ENCODE measurements around the gene KLRC2. TPM values are rescaled to one million over a fixed set of nuclear protein-coding genes. Genes with fewer than 3 reads are reported as not detected.
"Not testable (repeated sequence)": the region's sequence is repeated elsewhere in the genome, so short reads cannot be mapped to it uniquely, and the experiment has no call there.

KLRC2 gene
- total and polyA plus RNA-seq, 9 donors = 0.13 to 0.68 (median 0.38) TPM; not detected in 5

DNA sequence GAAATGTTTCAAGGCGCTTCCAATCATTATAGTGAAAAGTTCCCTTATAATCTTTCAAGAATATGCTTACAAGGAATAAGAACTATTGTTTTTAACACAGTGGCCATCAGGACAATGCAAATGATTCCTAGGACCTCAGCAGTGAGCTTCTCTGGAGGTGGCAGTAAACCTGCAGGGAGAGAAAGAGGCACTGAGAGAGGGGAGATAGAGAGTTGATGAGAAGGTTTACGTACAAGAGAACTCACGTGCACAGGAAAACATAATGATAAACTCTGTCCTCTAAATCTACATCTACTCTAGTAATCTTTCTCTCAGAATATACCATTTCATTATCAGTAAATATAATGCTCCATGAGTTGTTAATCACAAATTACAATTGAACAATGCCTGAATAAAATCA, 27.0 kb downstream of the KLRC2 start:
- H3K27me3 ChIP-seq (ENCODE audit: control insufficient read depth, insufficient read depth, low read length) = no peaks in the 10 kb centered on the region
- no peaks in the 10 kb centered on the region for H3K36me3 ChIP-seq (ENCODE audit: control insufficient read depth, insufficient read depth, low read length)
- H3K9me3 ChIP-seq (replicated peaks; ENCODE audit: control insufficient read depth, low read depth, low read length) = no peaks in the 10 kb centered on the region
- no CpG with 5 or more reads among the region's 3 CpGs for WGBS (ENCODE audit: insufficient coverage)
- no peak overlapping the region for H3K27ac ChIP-seq (ENCODE audit: low read length)
- no peaks in the 10 kb centered on the region for H3K4me1 ChIP-seq (ENCODE audit: control insufficient read depth, insufficient read depth, low read length)
- H3K4me3 ChIP-seq (ENCODE audit: low read length) = no peak overlapping the region
- DNase-seq = no peak

DNA sequence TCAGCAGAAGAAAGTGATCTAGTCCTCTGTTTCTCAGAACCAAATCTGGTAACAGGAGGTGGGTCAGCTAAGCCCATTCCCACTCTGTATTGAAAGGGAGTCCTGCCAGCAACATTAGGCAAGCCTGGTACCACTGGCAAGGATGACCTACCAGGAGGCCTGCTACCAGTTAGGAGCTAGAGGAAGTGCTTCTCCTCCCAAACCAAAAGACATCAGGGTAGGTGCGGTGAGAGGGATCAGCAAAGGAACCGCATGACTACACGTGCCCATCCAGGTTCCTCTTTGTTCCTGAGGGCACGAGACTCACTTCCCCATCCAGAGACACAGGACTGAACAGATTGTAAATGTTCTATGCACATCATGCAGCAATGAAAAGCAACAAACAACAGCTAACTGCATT, 29.1 kb downstream of the KLRC2 start:
- Histone ChIP-seq H3K36me3 (ENCODE audit: control insufficient read depth, insufficient read depth, low read length) (no peaks in the 10 kb centered on the region), H3K27ac (ENCODE audit: low read length) (no peak overlapping the region), H3K4me3 (ENCODE audit: low read length) (no peak overlapping the region), H3K4me1 (ENCODE audit: control insufficient read depth, insufficient read depth, low read length) (no peaks in the 10 kb centered on the region), H3K27me3 (ENCODE audit: control insufficient read depth, insufficient read depth, low read length) (no peaks in the 10 kb centered on the region), H3K9me3 (replicated peaks; ENCODE audit: control insufficient read depth, low read depth, low read length) (no peaks in the 10 kb centered on the region)
- 70% methylated on average over 3 of the region's 4 CpGs for WGBS (ENCODE audit: insufficient coverage)
- DNase-seq = peak; percentile 62

DNA sequence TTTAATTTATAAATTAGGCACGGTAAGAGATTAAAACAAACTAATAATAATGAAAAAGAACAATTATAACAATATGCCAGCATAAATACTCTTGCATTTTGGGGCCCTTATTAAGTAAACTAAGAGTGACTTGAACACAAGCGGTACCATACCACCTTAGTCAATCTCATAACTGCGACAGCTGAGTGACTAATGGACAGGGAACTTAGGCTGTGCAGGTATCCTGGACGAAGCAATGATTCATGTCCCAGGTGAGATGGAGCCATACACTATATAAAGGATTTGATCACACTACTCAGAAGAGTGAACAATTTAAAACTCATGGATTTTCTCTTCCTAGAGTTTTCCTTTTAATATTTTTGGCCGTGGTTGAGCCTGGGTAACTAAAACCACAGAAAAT, 30.5 kb downstream of the KLRC2 start:
- H3K4me3 ChIP-seq (ENCODE audit: low read length) = no peak overlapping the region
- WGBS (ENCODE audit: insufficient coverage) = 100% methylated on average over 1 of the region's 5 CpGs
- no peaks in the 10 kb centered on the region for H3K9me3 ChIP-seq (replicated peaks; ENCODE audit: control insufficient read depth, low read depth, low read length)
- H3K27ac ChIP-seq (ENCODE audit: low read length) = no peak overlapping the region
- H3K4me1 ChIP-seq (ENCODE audit: control insufficient read depth, insufficient read depth, low read length) = no peaks in the 10 kb centered on the region
- H3K36me3 ChIP-seq (ENCODE audit: control insufficient read depth, insufficient read depth, low read length) = no peaks in the 10 kb centered on the region
- no peak for DNase-seq
- H3K27me3 ChIP-seq (ENCODE audit: control insufficient read depth, insufficient read depth, low read length) = no peaks in the 10 kb centered on the region

DNA sequence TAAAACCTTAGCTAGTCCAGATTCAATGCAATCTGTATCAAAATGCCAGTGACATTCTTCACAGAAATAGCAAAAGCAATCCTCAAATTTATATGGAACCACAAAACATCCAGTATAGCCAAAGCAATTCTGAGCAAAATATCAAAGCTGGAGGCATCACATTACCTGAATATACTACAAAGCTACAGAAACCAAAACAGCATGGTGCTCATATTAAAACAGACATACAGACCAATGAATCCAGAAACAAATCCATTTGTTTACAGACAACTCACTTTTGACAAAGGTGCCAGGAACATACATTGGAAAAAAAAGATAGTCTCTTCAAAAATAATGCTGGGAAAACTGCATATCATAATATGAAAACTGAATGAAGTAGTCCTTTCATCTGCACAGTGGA, 31.0 kb downstream of the KLRC2 start:
- DNase-seq = no peak
- no peak overlapping the region for H3K4me3 ChIP-seq (ENCODE audit: low read length)
- no peaks in the 10 kb centered on the region for H3K9me3 ChIP-seq (replicated peaks; ENCODE audit: control insufficient read depth, low read depth, low read length)
- H3K36me3 ChIP-seq (ENCODE audit: control insufficient read depth, insufficient read depth, low read length) = no peaks in the 10 kb centered on the region
- no peaks in the 10 kb centered on the region for H3K4me1 ChIP-seq (ENCODE audit: control insufficient read depth, insufficient read depth, low read length)
- no peaks in the 10 kb centered on the region for H3K27me3 ChIP-seq (ENCODE audit: control insufficient read depth, insufficient read depth, low read length)
- no peak overlapping the region for H3K27ac ChIP-seq (ENCODE audit: low read length)

DNA sequence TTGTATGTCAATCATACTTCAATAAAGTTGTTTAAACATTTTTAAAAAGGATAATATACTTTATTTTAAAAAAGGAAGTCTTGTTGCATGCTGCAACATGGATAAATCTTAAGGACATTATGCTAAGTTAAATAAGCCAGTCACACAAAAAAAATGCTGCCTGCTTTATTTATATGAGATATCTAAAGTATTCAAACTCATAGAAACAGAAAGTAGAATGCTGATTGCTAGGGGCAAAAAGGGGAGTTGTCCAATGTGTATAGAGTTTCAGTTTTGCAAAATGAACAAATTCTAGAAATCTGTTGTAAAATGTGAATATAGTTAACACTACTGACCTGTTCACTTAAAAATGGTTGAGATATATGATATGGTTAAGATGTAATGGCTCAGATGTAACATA, 35.0 kb downstream of the KLRC2 start:
- Histone ChIP-seq H3K9me3 (replicated peaks; ENCODE audit: control insufficient read depth, low read depth, low read length) (no peaks in the 10 kb centered on the region), H3K27ac (ENCODE audit: low read length) (no peak overlapping the region), H3K4me3 (ENCODE audit: low read length) (no peak overlapping the region), H3K27me3 (ENCODE audit: control insufficient read depth, insufficient read depth, low read length) (no peaks in the 10 kb centered on the region), H3K36me3 (ENCODE audit: control insufficient read depth, insufficient read depth, low read length) (no peaks in the 10 kb centered on the region), H3K4me1 (ENCODE audit: control insufficient read depth, insufficient read depth, low read length) (no peaks in the 10 kb centered on the region)
- DNase-seq = no peak

DNA sequence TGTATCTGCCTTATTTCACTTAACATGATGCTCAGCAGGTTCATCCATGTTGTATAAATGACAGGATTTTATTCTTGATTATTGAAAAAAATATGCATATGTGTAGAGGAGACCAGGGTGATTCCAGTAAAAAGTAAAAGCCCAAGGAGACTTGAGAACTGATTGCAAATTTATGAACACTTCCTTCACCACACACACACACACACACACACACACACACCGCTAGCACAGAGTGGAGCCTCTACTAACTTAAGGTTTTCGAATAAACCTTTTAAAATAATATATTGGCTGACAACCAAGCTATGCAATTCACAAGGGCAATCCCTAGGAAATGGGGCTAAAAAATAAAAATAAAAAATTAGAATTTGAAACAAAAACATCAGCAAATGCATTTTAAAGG, 37.6 kb downstream of the KLRC2 start:
- Histone ChIP-seq H3K27ac (ENCODE audit: low read length) (no peak overlapping the region), H3K27me3 (ENCODE audit: control insufficient read depth, insufficient read depth, low read length) (no peaks in the 10 kb centered on the region), H3K4me3 (ENCODE audit: low read length) (no peak overlapping the region), H3K4me1 (ENCODE audit: control insufficient read depth, insufficient read depth, low read length) (no peaks in the 10 kb centered on the region), H3K36me3 (ENCODE audit: control insufficient read depth, insufficient read depth, low read length) (no peaks in the 10 kb centered on the region), H3K9me3 (replicated peaks; ENCODE audit: control insufficient read depth, low read depth, low read length) (no peaks in the 10 kb centered on the region)
- no CpG with 5 or more reads among the region's 2 CpGs for whole genome bisulfite sequencing (ENCODE audit: insufficient coverage)
- DNase-seq = no peak

DNA sequence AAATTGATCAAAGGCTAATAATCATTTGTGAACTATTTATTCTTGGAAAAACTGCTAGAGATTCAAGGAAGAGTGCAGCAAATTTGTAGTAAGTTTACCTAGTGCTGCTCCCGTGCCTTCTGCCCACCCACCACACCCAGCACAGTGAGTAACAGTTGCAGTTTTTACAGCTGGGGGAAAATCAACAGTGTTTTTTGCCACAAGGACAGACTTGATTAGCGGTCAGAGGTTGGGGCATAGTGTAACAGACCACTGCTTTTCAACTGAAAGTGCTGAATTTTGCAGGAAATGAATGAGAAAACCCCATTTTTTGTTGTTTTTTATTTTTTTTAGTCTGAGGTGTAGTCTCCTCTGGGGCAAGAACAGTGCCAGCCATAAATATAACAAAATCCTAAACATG, 38.5 kb downstream of the KLRC2 start:
- no peak for DNase-seq
- 80% methylated on average over 1 of the region's 2 CpGs for WGBS (ENCODE audit: insufficient coverage)
- no peak overlapping the region for H3K27ac ChIP-seq (ENCODE audit: low read length)
- H3K27me3 ChIP-seq (ENCODE audit: control insufficient read depth, insufficient read depth, low read length) = no peaks in the 10 kb centered on the region
- no peak overlapping the region for H3K4me3 ChIP-seq (ENCODE audit: low read length)
- no peaks in the 10 kb centered on the region for H3K9me3 ChIP-seq (replicated peaks; ENCODE audit: control insufficient read depth, low read depth, low read length)
- no peaks in the 10 kb centered on the region for H3K36me3 ChIP-seq (ENCODE audit: control insufficient read depth, insufficient read depth, low read length)
- H3K4me1 ChIP-seq (ENCODE audit: control insufficient read depth, insufficient read depth, low read length) = no peaks in the 10 kb centered on the region

DNA sequence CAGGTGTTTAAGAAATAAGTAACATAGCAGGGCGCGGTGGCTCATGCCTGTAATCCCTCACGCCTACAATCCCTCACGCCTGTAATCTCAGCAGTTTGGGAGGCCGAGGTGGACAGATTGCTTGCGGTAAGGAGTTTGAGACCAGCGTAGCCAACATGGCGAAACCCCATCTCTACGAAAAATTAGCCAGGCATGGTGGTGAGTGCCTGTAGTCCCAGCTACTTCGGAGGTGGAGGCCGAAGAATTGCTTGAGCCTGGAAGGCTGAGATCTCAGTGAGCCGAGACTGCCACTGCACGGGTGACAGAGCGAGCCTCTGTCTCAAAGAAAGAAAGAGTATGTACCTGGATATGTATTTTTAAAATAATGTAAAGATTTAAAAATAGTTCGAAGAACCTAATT, 39.6 kb downstream of the KLRC2 start:
- not testable (repeated sequence) for H3K27me3 ChIP-seq (ENCODE audit: control insufficient read depth, insufficient read depth, low read length); DNase-seq; H3K9me3 ChIP-seq (replicated peaks; ENCODE audit: control insufficient read depth, low read depth, low read length); H3K27ac ChIP-seq (ENCODE audit: low read length); H3K4me3 ChIP-seq (ENCODE audit: low read length); H3K36me3 ChIP-seq (ENCODE audit: control insufficient read depth, insufficient read depth, low read length); H3K4me1 ChIP-seq (ENCODE audit: control insufficient read depth, insufficient read depth, low read length)
- 40% methylated on average over 2 of the region's 15 CpGs for WGBS (ENCODE audit: insufficient coverage)

DNA sequence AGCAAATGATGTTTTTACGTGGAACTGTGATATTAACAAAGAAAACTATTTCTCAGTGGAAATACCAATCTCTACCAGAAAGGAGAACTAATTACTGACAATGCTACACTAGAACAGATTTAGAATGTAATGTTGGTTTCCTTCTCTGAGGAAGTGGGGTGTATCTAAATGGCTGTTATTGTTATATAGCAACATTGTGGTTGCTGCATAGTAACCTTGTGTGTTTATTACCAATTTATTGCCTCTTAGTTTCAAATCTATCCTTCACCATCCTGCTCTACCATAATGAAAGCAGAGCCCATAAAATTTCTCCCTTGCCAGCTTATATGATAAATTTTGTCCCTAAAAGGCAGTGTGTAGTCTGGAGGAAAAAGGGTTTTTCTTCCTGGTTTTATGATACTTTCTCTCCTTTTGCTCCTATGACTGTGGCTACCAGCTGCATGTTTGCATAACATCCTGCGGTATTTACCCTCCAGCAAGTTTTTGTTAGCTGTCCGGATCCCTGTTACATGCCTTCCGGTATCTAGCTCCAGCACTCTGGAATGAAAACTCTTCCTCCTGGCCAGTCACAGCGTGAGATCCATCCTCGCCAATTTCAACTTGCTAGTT, 40.3 kb downstream of the KLRC2 start:
- no peaks in the 10 kb centered on the region for H3K4me1 ChIP-seq (ENCODE audit: control insufficient read depth, insufficient read depth, low read length)
- H3K36me3 ChIP-seq (ENCODE audit: control insufficient read depth, insufficient read depth, low read length) = no peaks in the 10 kb centered on the region
- no peaks in the 10 kb centered on the region for H3K27me3 ChIP-seq (ENCODE audit: control insufficient read depth, insufficient read depth, low read length)
- peak overlapping the region; percentile 42 for H3K27ac ChIP-seq (ENCODE audit: low read length)
- 40% methylated on average over 5 of the region's 6 CpGs for WGBS (ENCODE audit: insufficient coverage)
- H3K9me3 ChIP-seq (replicated peaks; ENCODE audit: control insufficient read depth, low read depth, low read length) = no peaks in the 10 kb centered on the region
- H3K4me3 ChIP-seq (ENCODE audit: low read length) = no peak overlapping the region
- DNase-seq = peak; percentile 50

DNA sequence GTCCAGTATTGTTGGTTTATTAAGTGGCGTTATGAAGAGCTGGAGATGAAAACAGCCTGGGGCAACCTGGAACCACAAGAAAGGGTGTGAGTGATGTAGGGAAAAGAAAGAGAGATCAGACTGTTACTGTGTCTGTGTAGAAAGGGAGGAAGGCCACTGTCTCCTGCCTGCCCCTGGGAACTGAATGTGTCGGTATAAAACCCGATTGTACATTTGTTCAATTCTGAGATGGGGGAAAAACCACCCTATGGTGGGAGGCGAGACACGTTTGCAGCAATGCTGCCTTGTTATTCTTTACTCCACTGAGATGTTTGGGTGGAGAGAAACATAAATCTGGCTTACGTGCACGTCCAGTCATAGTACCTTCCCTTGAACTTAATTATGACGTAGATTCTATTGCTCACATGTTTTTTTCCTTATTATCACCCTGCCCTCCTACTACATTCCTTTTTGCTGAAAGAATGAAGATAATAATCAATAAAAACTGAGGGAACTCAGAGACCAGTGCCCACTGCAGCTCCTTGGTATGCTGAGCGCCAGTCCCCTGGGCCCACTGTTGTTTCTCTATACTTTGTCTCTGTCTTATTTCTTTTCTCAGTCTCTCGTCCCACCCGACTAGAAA, 41.2 kb downstream of the KLRC2 start:
- not testable (repeated sequence) for H3K36me3 ChIP-seq (ENCODE audit: control insufficient read depth, insufficient read depth, low read length); H3K9me3 ChIP-seq (replicated peaks; ENCODE audit: control insufficient read depth, low read depth, low read length); DNase-seq; H3K4me3 ChIP-seq (ENCODE audit: low read length); H3K27me3 ChIP-seq (ENCODE audit: control insufficient read depth, insufficient read depth, low read length); H3K27ac ChIP-seq (ENCODE audit: low read length); H3K4me1 ChIP-seq (ENCODE audit: control insufficient read depth, insufficient read depth, low read length)
- WGBS (ENCODE audit: insufficient coverage) = 100% methylated on average over 1 of the region's 11 CpGs

DNA sequence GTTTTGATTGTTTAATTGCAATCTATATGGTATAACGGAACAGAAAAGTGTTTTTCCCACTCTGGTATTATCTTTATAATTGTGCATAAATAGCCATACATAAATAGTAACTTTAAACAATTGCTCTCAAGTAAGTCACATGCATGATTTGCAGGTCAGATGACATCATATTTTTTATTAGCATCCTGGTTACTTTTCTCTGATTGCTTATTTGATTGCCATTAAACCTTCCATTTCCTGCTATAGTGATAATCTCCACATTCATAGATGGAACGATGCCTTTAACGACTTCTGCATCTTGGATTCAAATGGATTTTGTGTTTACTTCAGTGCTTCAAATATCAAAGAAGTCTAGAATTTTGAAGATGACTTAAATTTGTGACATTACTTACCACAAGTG, 42.5 kb downstream of the KLRC2 start:
- H3K27me3 ChIP-seq (ENCODE audit: control insufficient read depth, insufficient read depth, low read length) = no peaks in the 10 kb centered on the region
- no peak for DNase-seq
- no peaks in the 10 kb centered on the region for H3K4me1 ChIP-seq (ENCODE audit: control insufficient read depth, insufficient read depth, low read length)
- no peaks in the 10 kb centered on the region for H3K36me3 ChIP-seq (ENCODE audit: control insufficient read depth, insufficient read depth, low read length)
- no peak overlapping the region for H3K4me3 ChIP-seq (ENCODE audit: low read length)
- WGBS (ENCODE audit: insufficient coverage) = no CpG with 5 or more reads among the region's 3 CpGs
- no peak overlapping the region for H3K27ac ChIP-seq (ENCODE audit: low read length)
- H3K9me3 ChIP-seq (replicated peaks; ENCODE audit: control insufficient read depth, low read depth, low read length) = no peaks in the 10 kb centered on the region
